ENCODE results near the gene SEPHS2.
"Not testable (repeated sequence)": the region's sequence is repeated elsewhere in the genome, so short reads cannot be mapped to it uniquely, and the experiment has no call there.

SEPHS2 gene

GRCh38 chr16:30398661-30399434, 46.8 kb downstream of the SEPHS2 start:
- no peak for DNase-seq (ENCODE audit: low spot score)

GRCh38 chr16:30397776-30398660, 47.7 kb downstream of the SEPHS2 start:
- DNase-seq (ENCODE audit: low spot score): no peak

GRCh38 chr16:30397056-30397455, 48.6 kb downstream of the SEPHS2 start:
- DNase-seq (ENCODE audit: low spot score): no peak

GRCh38 chr16:30396627-30397026, 49.0 kb downstream of the SEPHS2 start:
- DNase-seq (ENCODE audit: low spot score): not testable (repeated sequence)

GRCh38 chr16:30395992-30396585, 49.6 kb downstream of the SEPHS2 start:
- no peak for DNase-seq (ENCODE audit: low spot score)

GRCh38 chr16:30395155-30395991, 50.3 kb downstream of the SEPHS2 start, which contains the start of gene ZNF48:
ZNF48 (plus strand) TSS chr16:30395420; CDS start chr16:30395795, 375 bp downstream.
- DNase-seq (ENCODE audit: low spot score): peak; percentile 76

GRCh38 chr16:30394592-30395154, 51.0 kb downstream of the SEPHS2 start:
- DNase-seq (ENCODE audit: low spot score): no peak

Data from HuH-7 (cell line).